HepG2 (cell line): ENCODE measurements around the gene ALKBH5. TPM values are rescaled to one million over a fixed set of nuclear protein-coding genes. Genes with fewer than 3 reads are reported as not detected.

Source experiments
- ATAD3A ChIP-seq: sonication (generic); formaldehyde crosslinking; IDR thresholded peaks from 2 replicates; pipeline ENCODE4 v1.4.0; 2020; ENCODE audit warnings: missing genetic modification reagents
- CBX5 ChIP-seq: sonication (generic); formaldehyde crosslinking; IDR thresholded peaks from 2 replicates; pipeline ENCODE4 v1.4.0; 2020; ENCODE audit warnings: missing genetic modification reagents, borderline replicate concordance
- CCAR2 ChIP-seq: fragments of 200-400 bp; formaldehyde crosslinking; optimal IDR thresholded peaks from 2 replicates; pipeline ENCODE3; 2018; ENCODE audit warnings: low read depth, mild to moderate bottlenecking, low read length, moderate library complexity
- IRX3 ChIP-seq: sonication (generic); formaldehyde crosslinking; IDR thresholded peaks from 2 replicates; pipeline ENCODE4 v1.8.1; 2023; ENCODE audit warnings: mild to moderate bottlenecking, low read depth, missing genetic modification reagents, borderline replicate concordance
- KDM3A ChIP-seq: IDR thresholded peaks from 2 replicates; pipeline ENCODE4 v1.6.1; 2018; ENCODE audit warnings: low read depth, missing compliant biosample characterization
- KLF9 ChIP-seq: IDR thresholded peaks from 2 replicates; pipeline ENCODE4 v1.6.1; 2016; ENCODE audit warnings: low read depth
- LRRFIP1 ChIP-seq: sonication (generic); formaldehyde crosslinking; conservative IDR thresholded peaks from 2 replicates; pipeline ENCODE4 v1.4.0; 2020; ENCODE audit warnings: missing genetic modification reagents
- PHF20 ChIP-seq: sonication (generic); formaldehyde crosslinking; IDR thresholded peaks from 2 replicates; pipeline ENCODE4 v1.5.0; 2020; ENCODE audit warnings: mild to moderate bottlenecking, missing genetic modification reagents
- RBFOX2 ChIP-seq: fragments of 200-400 bp; formaldehyde crosslinking; IDR thresholded peaks from 2 replicates; pipeline ENCODE4 v1.6.1; 2017; ENCODE audit warnings: low read depth, mild to moderate bottlenecking, low read length
- SRY ChIP-seq: sonication (generic); formaldehyde crosslinking; IDR thresholded peaks from 2 replicates; pipeline ENCODE4 v1.8.0; 2022; ENCODE audit warnings: mild to moderate bottlenecking, missing genetic modification reagents
- TRIM22 ChIP-seq: fragments of 450-650 bp; IDR thresholded peaks from 2 replicates; pipeline ENCODE4 v1.6.1; 2017
- ZFYVE20 ChIP-seq: sonication (generic); formaldehyde crosslinking; IDR thresholded peaks from 2 replicates; pipeline ENCODE4 v1.8.0; 2023; ENCODE audit warnings: low read depth, mild to moderate bottlenecking, moderate library complexity, missing genetic modification reagents, borderline replicate concordance
- ZMAT3 ChIP-seq: sonication (generic); formaldehyde crosslinking; conservative IDR thresholded peaks from 2 replicates; pipeline ENCODE4 v1.7.0; 2021; ENCODE audit warnings: missing genetic modification reagents
- ZNF121 ChIP-seq: sonication (generic); formaldehyde crosslinking; IDR thresholded peaks from 2 replicates; pipeline ENCODE4 v1.5.0; 2020; ENCODE audit warnings: mild to moderate bottlenecking, missing genetic modification reagents
- ZNF503 ChIP-seq: sonication (generic); formaldehyde crosslinking; IDR thresholded peaks from 2 replicates; pipeline ENCODE4 v1.4.0; 2020; ENCODE audit warnings: missing genetic modification reagents
- ZNF512 ChIP-seq: sonication (generic); formaldehyde crosslinking; IDR thresholded peaks from 2 replicates; pipeline ENCODE4 v1.4.0; 2020; ENCODE audit warnings: mild to moderate bottlenecking, missing genetic modification reagents
- ZNF607 ChIP-seq: sonication (generic); formaldehyde crosslinking; IDR thresholded peaks from 2 replicates; pipeline ENCODE4 v1.5.1; 2020; ENCODE audit warnings: missing genetic modification reagents, mild to moderate bottlenecking, borderline replicate concordance
- ZNF629 ChIP-seq: sonication (generic); formaldehyde crosslinking; conservative IDR thresholded peaks from 2 replicates; pipeline ENCODE4 v1.5.0; 2020; ENCODE audit warnings: missing genetic modification reagents
- ZNF660 ChIP-seq: sonication (generic); formaldehyde crosslinking; IDR thresholded peaks from 2 replicates; pipeline ENCODE4 v1.5.1; 2020; ENCODE audit warnings: mild to moderate bottlenecking, low read depth, missing genetic modification reagents, borderline replicate concordance
- ZNF703 ChIP-seq: sonication (generic); formaldehyde crosslinking; IDR thresholded peaks from 2 replicates; pipeline ENCODE4 v1.5.1; 2020; ENCODE audit warnings: missing genetic modification reagents, mild to moderate bottlenecking, moderate library complexity, borderline replicate concordance
- ZNF747 ChIP-seq: sonication (generic); formaldehyde crosslinking; IDR thresholded peaks from 2 replicates; pipeline ENCODE4 v1.8.1; 2023; ENCODE audit warnings: missing genetic modification reagents, mild to moderate bottlenecking, borderline replicate concordance
- ZNF749 ChIP-seq: sonication (generic); formaldehyde crosslinking; IDR thresholded peaks from 2 replicates; pipeline ENCODE4 v1.8.0; 2022; ENCODE audit warnings: mild to moderate bottlenecking, missing genetic modification reagents, moderate library complexity, borderline replicate concordance
- ZNF879 ChIP-seq: sonication (generic); formaldehyde crosslinking; IDR thresholded peaks from 2 replicates; pipeline ENCODE4 v1.8.1; 2023; ENCODE audit warnings: missing genetic modification reagents
- polyA plus RNA-seq, 8 experiments: library from polyadenylated mRNA; depleted of rRNA in 3 of 8; stranded (reverse) in 7 of 8; unstranded in 1 of 8; fragments of >200 nt; fragmentation: Illumina TruSeq in 4 of 8; extraction: Trizol in 4 of 8; gene quantifications; 2 replicates each; pipeline versions ENCODE4 v1.2.1 to v1.2.3, GENCODE V29; 2011 to 2016; ENCODE audit warnings: low read depth in 4 of 8, missing spikeins in 1 of 8, mixed read lengths in 1 of 8; ENCODE audit not compliant: insufficient read depth in 1 of 8
- total RNA-seq, 5 experiments: library from RNA; depleted of rRNA; stranded (reverse); fragments of >200 nt; fragmentation: Illumina TruSeq; extraction: Trizol; gene quantifications; 2 replicates each; pipeline ENCODE4 v1.2.3, GENCODE V29; 2016; ENCODE audit warnings: low read depth in 1 of 5

Gene ALKBH5
- total and polyA plus RNA-seq, 2 of the 13 experiments (the other 11 are each of a cell fraction or from before 2014, with no cell fraction given), result 68.9 to 76.9 TPM

- TF ChIP-seq TRIM22 (no peak), KDM3A (CRISPR knock-in tag) (0 out of 2 replicates have a peak, but pooled peaks have one; percentile 28), ZNF747 (no peak), ZNF879 (CRISPR knock-in tag) (no peak), ZMAT3 (CRISPR knock-in tag) (no peak), CBX5 (CRISPR knock-in tag) (no peak), ZFYVE20 (CRISPR knock-in tag) (no peak), ZNF503 (CRISPR knock-in tag) (no peak), ZNF629 (CRISPR knock-in tag) (no peak), CCAR2 (no peak), ATAD3A (CRISPR knock-in tag) (no peak), ZNF749 (no peak), ZNF660 (CRISPR knock-in tag) (no peak), ZNF703 (no peak), ZNF512 (CRISPR knock-in tag) (no peak), LRRFIP1 (CRISPR knock-in tag) (no peak), KLF9 (no peak), IRX3 (no peak), ZNF121 (CRISPR knock-in tag) (no peak), RBFOX2 (peak; percentile 43; the same call in 1 of the 2 replicates), SRY (no peak), PHF20 (CRISPR knock-in tag) (no peak), ZNF607 (CRISPR knock-in tag) (no peak)
These were observed 41.6 kb downstream of the ALKBH5 start, which contains the start of gene LLGL1 (continued) for GRCh38 chr17:18225121-18225641.
